OCI-LY7 (cell line): Measurements from ENCODE around the gene PCK1. TPM values are rescaled to one million over a fixed set of nuclear protein-coding genes. Genes with fewer than 3 reads are reported as not detected.

Source experiments
- BruUV-seq: library from RNA; stranded (reverse); fragments of 400-500 nt; replicated peaks from 2 replicates; lab custom pipeline; 2021; lab: Mats Ljungman, UMichigan
- CTCF ChIA-PET: fragments of 300-600 bp; sonication (Branson Sonifier 250); formaldehyde crosslinking; loops from one replicate; lab custom pipeline; 2022; ENCODE audit warnings: antibody characterized with exemption; ENCODE audit not compliant: unreplicated experiment; lab: Charles Lee
- POLR2A ChIA-PET: fragments of 300-600 bp; sonication (Branson Sonifier 250); formaldehyde crosslinking; loops from one replicate; lab custom pipeline; 2022; ENCODE audit warnings: antibody characterized with exemption; lab: Charles Lee
- DNase-seq: peaks from one replicate; pipeline ENCODE4 v3.0.0-alpha.2; 2015; ENCODE audit warnings: low spot score
- H2AFZ ChIP-seq: fragments of 200-600 bp; sonication (generic), shearing (Covaris generic); 2 replicates; pipeline ENCODE4 v1.6.1; 2014; ENCODE audit warnings: mild to moderate bottlenecking, antibody characterized with exemption, low read length, moderate library complexity
- H3K27ac ChIP-seq: fragments of 200-600 bp; sonication (generic); 2 replicates; pipeline ENCODE4 v1.5.1; 2014; ENCODE audit warnings: mixed run types, low read depth, mild to moderate bottlenecking, moderate library complexity, low read length, inconsistent platforms; ENCODE audit not compliant: poor library complexity, severe bottlenecking
- H3K36me3 ChIP-seq: fragments of 200-600 bp; sonication (generic); 2 replicates; pipeline ENCODE4 v1.6.1; 2014; ENCODE audit warnings: mild to moderate bottlenecking, antibody characterized with exemption, low read length, moderate library complexity, mixed read lengths; ENCODE audit not compliant: insufficient read depth
- H3K4me1 ChIP-seq: fragments of 200-600 bp; sonication (generic); 2 replicates; pipeline ENCODE4 v1.5.1; 2014; ENCODE audit warnings: mild to moderate bottlenecking, low read length; ENCODE audit not compliant: insufficient read depth, poor library complexity, severe bottlenecking
- H3K4me2 ChIP-seq: fragments of 200-600 bp; sonication (generic); 2 replicates; pipeline ENCODE4 v1.6.1; 2014; ENCODE audit warnings: mild to moderate bottlenecking, low read length
- H3K4me3 ChIP-seq: fragments of 200-600 bp; sonication (generic); 2 replicates; pipeline ENCODE4 v1.5.1; 2014; ENCODE audit warnings: mild to moderate bottlenecking, low read depth, low read length; ENCODE audit not compliant: poor library complexity, severe bottlenecking
- H3K79me2 ChIP-seq: fragments of 200-600 bp; sonication (generic); 2 replicates; pipeline ENCODE4 v1.6.1; 2016; ENCODE audit warnings: low read depth, mild to moderate bottlenecking, low read length, moderate library complexity, mixed read lengths; ENCODE audit not compliant: insufficient read depth
- H3K9me2 ChIP-seq: fragments of 200-600 bp; sonication (generic); 2 replicates; pipeline ENCODE4 v1.6.1; 2016; ENCODE audit warnings: mild to moderate bottlenecking, low read length, mixed read lengths; ENCODE audit not compliant: insufficient read depth
- H3K9me3 ChIP-seq: fragments of 200-600 bp; sonication (generic); 2 replicates; pipeline ENCODE4 v1.6.1; 2014; ENCODE audit warnings: mild to moderate bottlenecking, mixed run types, low read length, mixed read lengths
- H4K20me1 ChIP-seq: fragments of 200-600 bp; sonication (generic); 2 replicates; pipeline ENCODE4 v1.6.1; 2014; ENCODE audit warnings: mild to moderate bottlenecking, antibody characterized with exemption, low read length, moderate library complexity, mixed read lengths; ENCODE audit not compliant: insufficient read depth
- EZH2phosphoT487 ChIP-seq: fragments of 200-600 bp; sonication (generic); IDR thresholded peaks from 2 replicates; pipeline ENCODE4 v1.6.1; 2018; ENCODE audit warnings: low read depth, borderline replicate concordance, mild to moderate bottlenecking, mixed run types, antibody characterized with exemption, low read length, moderate library complexity, mixed read lengths
- intact Hi-C: fragments of 100-400 bp; cut with micrococcal nuclease; formaldehyde crosslinking; loops from one replicate; pipeline ENCODE4 v1.10.0; 2022; ENCODE audit not compliant: unreplicated experiment
- total RNA-seq, 2 experiments: library from RNA; depleted of rRNA in 1 of 2; stranded (reverse); fragments of >200 nt in 1 of 2; shearing (Covaris generic) in 1 of 2; gene quantifications; 2 replicates each; pipeline ENCODE4 v1.2.3, GENCODE V29; 2014 to 2022
- TF ChIP-seq, protein P1 (sequence below): fragments of 200-600 bp; sonication (generic); conservative IDR thresholded peaks from 2 replicates; pipeline ENCODE4 v1.5.1; 2014; ENCODE audit warnings: mild to moderate bottlenecking, antibody characterized with exemption, low read length, moderate library complexity, mixed read lengths

Gene PCK1
- total RNA-seq, 2 experiments from 2014 or later = 6.9 to 13.0 TPM

GRCh38 chr20:57522380-57523140 is 38.4 kb upstream of the PCK1 start:
- CTCF ChIA-PET = interaction anchor here (0.6 kb wide), 1 partner anchor 21 kb away, joined by 3 read pairs; no protein-coding TSS in a partner anchor
- intact Hi-C loops = no loop called here
- no TSS peak for BruUV-seq
- no peaks in the 10 kb centered on the region for H4K20me1 ChIP-seq
- H3K79me2 ChIP-seq = no peaks in the 10 kb centered on the region
- no peaks in the 10 kb centered on the region for H3K9me2 ChIP-seq
- no peak for DNase-seq
- H3K4me2 ChIP-seq = no peak overlapping the region
- H3K27ac ChIP-seq = no peak overlapping the region
- H2AFZ ChIP-seq = no peak overlapping the region
- peaks cover 7% of the 10 kb centered on the region for H3K4me1 ChIP-seq
- POLR2A ChIA-PET = interaction anchor here (0.6 kb wide), 2 partner anchors 32 to 460 kb away, joined by 3 read pairs; no protein-coding TSS in a partner anchor
- TF ChIP-seq, protein P1, sequence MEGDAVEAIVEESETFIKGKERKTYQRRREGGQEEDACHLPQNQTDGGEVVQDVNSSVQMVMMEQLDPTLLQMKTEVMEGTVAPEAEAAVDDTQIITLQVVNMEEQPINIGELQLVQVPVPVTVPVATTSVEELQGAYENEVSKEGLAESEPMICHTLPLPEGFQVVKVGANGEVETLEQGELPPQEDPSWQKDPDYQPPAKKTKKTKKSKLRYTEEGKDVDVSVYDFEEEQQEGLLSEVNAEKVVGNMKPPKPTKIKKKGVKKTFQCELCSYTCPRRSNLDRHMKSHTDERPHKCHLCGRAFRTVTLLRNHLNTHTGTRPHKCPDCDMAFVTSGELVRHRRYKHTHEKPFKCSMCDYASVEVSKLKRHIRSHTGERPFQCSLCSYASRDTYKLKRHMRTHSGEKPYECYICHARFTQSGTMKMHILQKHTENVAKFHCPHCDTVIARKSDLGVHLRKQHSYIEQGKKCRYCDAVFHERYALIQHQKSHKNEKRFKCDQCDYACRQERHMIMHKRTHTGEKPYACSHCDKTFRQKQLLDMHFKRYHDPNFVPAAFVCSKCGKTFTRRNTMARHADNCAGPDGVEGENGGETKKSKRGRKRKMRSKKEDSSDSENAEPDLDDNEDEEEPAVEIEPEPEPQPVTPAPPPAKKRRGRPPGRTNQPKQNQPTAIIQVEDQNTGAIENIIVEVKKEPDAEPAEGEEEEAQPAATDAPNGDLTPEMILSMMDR = no peak
- no peak for TF ChIP-seq EZH2phosphoT487
- H3K4me3 ChIP-seq = no peak overlapping the region
- H3K36me3 ChIP-seq = peaks cover 7% of the 10 kb centered on the region
- H3K9me3 ChIP-seq = no peaks in the 10 kb centered on the region

DNA sequence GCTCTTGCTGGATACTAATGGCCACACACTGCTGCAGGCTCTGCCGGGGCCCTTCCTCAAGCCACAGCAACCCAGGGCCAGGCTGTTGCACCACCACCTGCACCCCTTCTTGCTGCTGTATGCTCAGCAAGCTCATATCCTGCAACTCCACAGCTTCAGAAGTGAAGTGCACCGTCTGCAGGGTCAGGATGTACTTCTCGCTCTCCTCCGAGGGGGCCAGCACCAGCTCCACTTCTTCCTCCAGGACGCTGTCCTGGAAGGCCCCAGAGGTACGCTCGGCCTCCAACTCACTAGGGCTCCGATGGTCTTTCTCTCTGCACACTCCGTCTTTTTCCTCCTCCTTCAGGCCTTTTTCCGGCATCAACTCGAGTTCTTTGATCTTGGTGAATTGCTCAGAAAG is 37.1 kb upstream of the PCK1 start:
- no peaks in the 10 kb centered on the region for H3K79me2 ChIP-seq
- no peaks in the 10 kb centered on the region for H3K9me2 ChIP-seq
- ChIA-PET CTCF (no interaction called here), POLR2A (no interaction called here)
- TF ChIP-seq, protein P1 = no peak
- TF ChIP-seq EZH2phosphoT487 = no peak
- H3K27ac ChIP-seq = no peak overlapping the region
- H3K36me3 ChIP-seq = peaks cover 4% of the 10 kb centered on the region
- H3K9me3 ChIP-seq = no peaks in the 10 kb centered on the region
- no peak overlapping the region for H3K4me3 ChIP-seq
- intact Hi-C loops = no loop called here
- H3K4me2 ChIP-seq = no peak overlapping the region
- DNase-seq = no peak
- no TSS peak for BruUV-seq
- H3K4me1 ChIP-seq = peaks cover 7% of the 10 kb centered on the region
- no peak overlapping the region for H2AFZ ChIP-seq
- no peaks in the 10 kb centered on the region for H4K20me1 ChIP-seq

DNA sequence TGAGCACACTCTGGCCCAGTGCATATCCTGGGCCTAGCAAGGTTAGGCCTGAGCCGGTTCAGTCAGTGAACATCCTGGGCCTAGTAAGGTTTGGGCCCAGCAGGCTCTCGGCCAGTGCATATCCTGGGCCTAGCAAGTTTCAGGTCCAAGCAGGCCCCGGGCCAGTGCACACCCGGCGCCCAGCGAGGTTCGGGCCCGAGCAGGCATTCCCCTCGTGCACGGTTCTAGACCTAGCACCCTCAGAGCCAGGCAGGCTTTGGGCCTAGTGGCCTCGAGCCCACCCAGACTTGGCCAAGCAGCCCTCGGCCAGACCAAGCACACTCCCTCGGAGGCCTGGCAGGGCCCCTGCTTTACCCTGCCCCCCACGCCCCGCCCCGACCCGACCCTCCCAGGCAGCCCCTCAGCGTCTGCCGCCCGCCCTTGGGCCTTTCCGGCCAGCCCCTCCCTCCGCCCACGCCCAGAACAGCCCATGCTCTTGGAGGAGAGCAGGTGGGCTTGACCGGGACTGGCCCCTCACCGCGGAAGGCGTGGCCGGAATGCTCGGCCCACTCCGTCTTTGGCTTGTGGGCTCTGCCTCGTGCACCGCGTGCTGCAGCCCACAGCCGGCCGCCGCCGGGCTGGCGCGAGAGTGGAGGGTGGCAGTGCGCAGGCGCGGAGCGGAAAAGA is 36.3 kb upstream of the PCK1 start, which contains the start of gene CTCFL:
Gene CTCFL (minus strand): TSS at position 630 of the 666 bp plus-strand sequence. CDS start 935 bp downstream, outside the sequence.
- CTCF ChIA-PET = no interaction called here
- Histone ChIP-seq H2AFZ (no peak within 1 kb of the TSS), H3K9me2 (no peaks in the 10 kb centered on the region), H3K4me3 (no peak within 1 kb of the TSS), H3K4me1 (peaks cover 7% of the 10 kb centered on the region), H3K27ac (no peak within 1 kb of the TSS), H3K36me3 (no peaks in the 10 kb centered on the region), H3K4me2 (no peak within 1 kb of the TSS), H4K20me1 (no peaks in the 10 kb centered on the region), H3K9me3 (no peaks in the 10 kb centered on the region), H3K79me2 (no peaks in the 10 kb centered on the region)
- intact Hi-C loops = no loop called here
- no peak for DNase-seq
- BruUV-seq = no TSS peak
- no peak for TF ChIP-seq EZH2phosphoT487
- TF ChIP-seq, protein P1 = no peak
- POLR2A ChIA-PET = no interaction called here
